Omental fat pad (tissue), 4 donors: ENCODE data around the gene SHC3. TPM values are rescaled to one million over a fixed set of nuclear protein-coding genes. Genes with fewer than 3 reads are reported as not detected.

ENCODE experiments used
- ATAC-seq: fragments of 150-250 bp; one replicate; pipeline ENCODE4 v1.9.1; 2016; ENCODE audit warnings: mild to moderate bottlenecking, moderate library complexity; ENCODE audit not compliant: low FRiP score
- DNase-seq: peaks from one replicate; pipeline ENCODE4 v3.0.0-alpha.2; 2019; ENCODE audit warnings: low spot score
- CTCF ChIP-seq, 3 donors: fragments of 450-650 bp; IDR thresholded peaks; one replicate each; pipeline ENCODE4 v1.5.1; 2016 to 2017; ENCODE audit warnings: antibody characterized with exemption in 3 of 3, mild to moderate bottlenecking in 3 of 3, moderate library complexity in 2 of 3
- total RNA-seq, 4 donors: library from RNA; depleted of rRNA; stranded (reverse); fragments of >200 nt; gene quantifications; one replicate each; pipeline ENCODE4 v1.1.0, GENCODE V29; 2016

The SHC3 gene
- total RNA-seq, 4 donors from 2014 or later: 1.1 to 7.4 (median 3.1) TPM

- no peak for TF ChIP-seq CTCF (IDR thresholded peaks at IDR 0.05)
- no peak for ATAC-seq
These were observed 142.2 kb downstream of the SHC3 start for GRCh38 chr9:89036383-89036782.

GRCh38 chr9:89032661-89033060, 146.0 kb downstream of the SHC3 start:
- no peak for TF ChIP-seq CTCF (IDR thresholded peaks at IDR 0.05)
- DNase-seq: no peak
- ATAC-seq: no peak

More at GRCh38 chr9:89036383-89036782, 142.2 kb downstream of the SHC3 start:
- no peak for DNase-seq

- no peak for TF ChIP-seq CTCF (IDR thresholded peaks at IDR 0.05)
- DNase-seq (no peak), ATAC-seq (no peak)
These were observed 146.4 kb downstream of the SHC3 start for GRCh38 chr9:89032173-89032572.

GRCh38 chr9:89029788-89030187, 148.8 kb downstream of the SHC3 start:
- TF ChIP-seq CTCF (IDR thresholded peaks at IDR 0.05): no peak

GRCh38 chr9:89026876-89027275, 151.7 kb downstream of the SHC3 start:
- ATAC-seq (no peak), DNase-seq (no peak)
- no peak for TF ChIP-seq CTCF (IDR thresholded peaks at IDR 0.05)

More at GRCh38 chr9:89029788-89030187, 148.8 kb downstream of the SHC3 start:
- ATAC-seq (no peak), DNase-seq (no peak)

- ATAC-seq (no peak), DNase-seq (no peak)
- no peak for TF ChIP-seq CTCF (IDR thresholded peaks at IDR 0.05)
These were observed 153.1 kb downstream of the SHC3 start for GRCh38 chr9:89025553-89025952.

- ATAC-seq (no peak), DNase-seq (no peak)
- TF ChIP-seq CTCF (IDR thresholded peaks at IDR 0.05): no peak
These were observed 153.9 kb downstream of the SHC3 start for GRCh38 chr9:89024727-89025126.
